ENCODE data around the gene WNT9B.

WNT9B gene

DNA sequence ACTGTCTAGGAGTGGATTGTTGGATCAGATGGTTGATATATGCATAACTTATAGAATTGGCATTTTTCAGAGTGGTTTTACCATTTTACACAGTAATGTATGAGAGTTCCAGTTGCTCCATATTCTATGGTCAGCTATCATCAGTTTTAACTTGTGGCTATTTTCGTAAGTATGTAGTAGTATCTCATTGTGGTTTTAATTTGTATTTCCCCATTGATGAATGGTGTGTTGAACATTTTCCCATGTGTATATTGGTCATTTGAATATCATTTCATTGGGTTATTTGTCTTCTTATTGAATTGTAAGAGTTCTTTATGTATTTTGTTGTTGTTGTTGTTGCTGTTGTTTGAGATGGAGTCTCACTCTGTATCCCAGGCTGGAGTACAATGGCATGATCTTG is 6.2 kb downstream of the WNT9B start:
- DNase-seq, result no peak

DNA sequence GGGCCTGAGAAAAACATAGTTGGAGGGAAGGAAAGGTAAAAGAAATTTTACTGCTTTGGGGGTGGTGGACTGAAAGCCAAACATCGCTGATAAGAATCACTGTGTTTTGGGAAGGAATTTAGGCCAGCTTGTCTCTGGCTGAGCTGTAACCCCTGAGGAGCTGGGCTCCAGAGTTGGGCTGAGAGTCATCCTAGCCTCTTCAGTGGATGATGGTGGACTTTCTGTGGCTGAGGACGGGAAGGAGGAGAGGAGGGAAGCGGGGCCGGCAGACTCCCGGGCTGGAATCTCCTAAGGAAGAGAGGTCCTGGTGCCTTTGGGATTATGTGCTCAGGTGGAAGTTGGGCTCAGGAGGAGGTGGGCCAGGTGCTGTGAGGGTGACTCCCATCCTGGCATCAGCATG is 8.6 kb downstream of the WNT9B start:
- no peak for DNase-seq

- no peak for DNase-seq
Observed at GRCh38 chr17:46862949-46863348, 11.6 kb downstream of the WNT9B start.

- DNase-seq, result no peak
Observed at GRCh38 chr17:46863383-46864121, 12.2 kb downstream of the WNT9B start.

DNA sequence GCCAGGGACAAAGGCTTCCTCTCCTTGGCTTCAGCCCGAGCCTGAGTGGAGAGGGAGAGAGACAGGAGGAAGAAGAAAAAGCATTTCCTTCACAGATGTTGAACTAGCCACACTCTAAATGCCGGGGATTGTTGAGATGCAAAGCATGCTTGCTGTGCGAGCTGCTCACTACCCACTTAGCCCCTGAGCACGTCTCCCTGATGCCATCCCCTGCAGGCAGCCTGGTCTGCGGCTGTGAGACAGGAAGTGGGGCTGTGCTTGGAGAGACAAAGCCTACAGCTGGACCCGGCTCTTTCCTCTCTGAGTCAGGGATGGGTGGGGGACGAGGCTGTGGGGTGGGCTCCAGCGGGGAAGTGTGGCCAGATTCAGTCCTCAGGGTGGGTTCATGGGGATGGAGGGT is 13.7 kb downstream of the WNT9B start:
- no peak for DNase-seq

DNA sequence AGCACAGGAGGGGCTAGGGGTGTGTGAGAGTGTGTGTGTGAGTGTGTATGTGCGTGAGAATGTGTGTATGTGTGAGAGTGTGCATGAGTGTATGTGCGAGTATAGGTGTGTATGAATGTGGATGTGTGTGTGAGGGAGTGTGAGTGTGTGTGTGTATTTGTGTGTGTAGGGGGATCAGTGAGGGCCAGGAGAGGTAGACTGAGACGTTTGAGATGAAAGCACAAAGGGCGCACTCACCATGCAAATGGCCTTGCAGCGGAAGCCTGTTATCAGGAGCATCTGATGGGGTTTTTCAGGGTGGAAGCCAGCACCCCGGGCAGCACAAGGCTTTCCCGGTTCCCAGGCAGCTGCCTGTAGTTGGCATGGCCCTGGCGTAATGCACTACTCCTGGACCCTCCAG is 14.9 kb downstream of the WNT9B start:
- no peak for DNase-seq

GRCh38 chr17:46866747-46867146 is 15.4 kb downstream of the WNT9B start:
- no peak for DNase-seq

- no peak for DNase-seq
Observed at GRCh38 chr17:46868689-46869187, 17.4 kb downstream of the WNT9B start.

DNA sequence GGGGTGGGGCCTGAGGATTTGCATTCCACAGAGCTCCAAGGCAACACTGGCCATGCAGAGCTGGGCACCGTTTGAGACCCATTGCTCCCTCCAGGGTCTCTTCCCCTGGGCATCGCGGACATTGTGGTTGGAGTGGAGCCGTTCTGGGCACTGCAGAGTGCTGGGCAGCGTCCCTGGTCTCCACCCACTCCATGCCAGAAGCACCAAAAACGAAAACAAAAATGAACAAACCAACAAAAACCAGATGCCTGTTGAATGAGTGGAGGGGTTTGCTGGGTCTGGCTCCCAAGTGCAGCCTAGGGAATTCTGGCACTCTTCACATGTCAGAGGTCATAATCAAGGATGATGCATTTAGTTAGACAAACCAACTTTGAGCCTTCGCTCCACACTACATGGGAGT is 17.9 kb downstream of the WNT9B start:
- no peak for DNase-seq

GRCh38 chr17:46869975-46870803 is 18.8 kb downstream of the WNT9B start:
- DNase-seq, result no peak

DNA sequence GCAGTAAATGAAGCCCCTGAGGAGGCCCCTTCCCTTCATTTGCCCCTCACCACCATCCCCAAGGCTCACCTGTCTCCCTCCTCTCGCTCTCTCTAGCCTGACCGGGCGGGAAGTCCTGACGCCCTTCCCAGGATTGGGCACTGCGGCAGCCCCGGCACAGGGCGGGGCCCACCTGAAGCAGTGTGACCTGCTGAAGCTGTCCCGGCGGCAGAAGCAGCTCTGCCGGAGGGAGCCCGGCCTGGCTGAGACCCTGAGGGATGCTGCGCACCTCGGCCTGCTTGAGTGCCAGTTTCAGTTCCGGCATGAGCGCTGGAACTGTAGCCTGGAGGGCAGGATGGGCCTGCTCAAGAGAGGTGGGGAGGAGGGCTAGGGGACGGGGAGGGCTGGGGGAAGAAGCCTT is 21.0 kb downstream of the WNT9B start:
- no peak for DNase-seq

DNA sequence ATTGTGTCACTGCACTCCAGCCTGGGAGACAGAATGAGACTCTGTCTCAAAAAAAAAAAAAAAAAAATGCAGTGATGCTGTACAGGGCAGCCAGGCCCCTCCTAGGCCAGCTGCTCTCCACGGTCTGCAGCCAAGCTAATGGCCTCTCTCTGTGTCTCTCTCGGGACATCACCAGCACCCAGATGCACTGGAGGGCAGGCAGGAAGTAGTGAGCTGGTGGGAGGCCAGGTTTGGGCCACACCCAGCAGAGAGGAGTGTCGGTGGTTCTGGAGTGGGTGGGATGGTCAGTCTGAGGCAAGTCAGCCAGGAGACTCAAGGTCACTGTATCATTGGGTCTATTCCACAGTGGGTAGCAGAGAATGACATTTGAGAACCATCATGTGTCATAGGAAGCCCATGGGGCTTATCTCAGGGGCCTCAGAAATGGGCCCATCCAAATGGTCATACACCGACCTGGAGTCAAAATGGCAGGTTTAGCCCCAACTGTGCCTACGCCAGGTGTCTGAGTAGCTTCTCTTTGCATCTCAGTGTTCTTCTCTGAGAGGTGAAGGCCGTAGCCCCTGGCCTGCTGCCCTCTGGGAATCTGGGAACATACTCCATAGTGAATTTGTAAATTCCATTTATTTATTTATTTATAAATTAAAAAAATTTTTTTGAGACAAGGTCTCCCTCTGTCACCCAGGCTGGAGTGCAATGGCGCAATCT is 22.7 kb downstream of the WNT9B start:
- DNase-seq, result no peak

GRCh38 chr17:46874906-46875305 is 23.5 kb downstream of the WNT9B start:
- no peak for DNase-seq

DNA sequence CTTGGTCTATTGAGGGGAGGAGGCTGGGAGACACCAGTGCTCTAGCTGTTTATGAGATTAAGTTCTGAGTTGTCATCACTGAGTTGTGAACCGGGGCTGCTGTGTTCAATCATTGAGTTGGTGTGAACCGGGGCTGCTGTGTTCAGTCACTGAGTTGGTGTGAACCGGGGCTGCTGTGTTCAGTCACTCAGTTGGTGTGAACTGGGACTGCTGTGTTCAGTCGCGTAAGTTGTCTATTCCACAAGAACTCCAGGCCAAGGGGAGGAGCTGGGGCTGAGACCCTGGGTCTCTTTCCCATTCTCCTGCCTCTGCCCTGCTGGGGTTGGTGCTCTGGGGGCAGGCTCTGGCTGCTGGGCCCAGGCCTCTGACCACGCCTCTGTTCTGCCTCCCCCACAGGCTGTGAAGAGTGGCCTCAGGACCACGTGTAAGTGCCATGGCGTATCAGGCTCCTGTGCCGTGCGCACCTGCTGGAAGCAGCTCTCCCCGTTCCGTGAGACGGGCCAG is 24.5 kb downstream of the WNT9B start:
- no peak for DNase-seq

GRCh38 chr17:46876353-46876887 is 25.0 kb downstream of the WNT9B start:
- peak; percentile 67 for DNase-seq

GRCh38 chr17:46876926-46877325 is 25.5 kb downstream of the WNT9B start:
- DNase-seq, result no peak

DNA sequence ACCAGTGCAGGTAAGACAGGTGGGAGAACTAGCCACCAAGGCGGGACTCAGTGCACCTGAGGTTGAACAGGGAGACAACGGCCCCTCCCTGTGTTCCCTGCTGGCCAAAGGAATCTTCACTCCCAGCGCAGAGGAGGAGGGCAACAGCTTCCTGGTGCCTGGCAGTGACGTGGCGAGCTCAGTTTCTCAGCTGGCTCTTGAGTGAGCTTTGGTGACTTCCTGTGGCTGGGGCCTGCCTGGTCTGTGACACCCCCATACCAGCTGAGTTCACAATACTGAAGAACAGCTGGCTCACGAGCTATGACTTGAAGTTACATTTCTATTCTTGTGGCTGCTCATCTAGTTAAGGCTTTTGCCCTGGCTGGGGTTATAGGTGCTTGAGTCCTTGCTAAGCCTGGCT is 26.1 kb downstream of the WNT9B start:
- no peak for DNase-seq

GRCh38 chr17:46878055-46878454 is 26.7 kb downstream of the WNT9B start:
- DNase-seq, result no peak

DNA sequence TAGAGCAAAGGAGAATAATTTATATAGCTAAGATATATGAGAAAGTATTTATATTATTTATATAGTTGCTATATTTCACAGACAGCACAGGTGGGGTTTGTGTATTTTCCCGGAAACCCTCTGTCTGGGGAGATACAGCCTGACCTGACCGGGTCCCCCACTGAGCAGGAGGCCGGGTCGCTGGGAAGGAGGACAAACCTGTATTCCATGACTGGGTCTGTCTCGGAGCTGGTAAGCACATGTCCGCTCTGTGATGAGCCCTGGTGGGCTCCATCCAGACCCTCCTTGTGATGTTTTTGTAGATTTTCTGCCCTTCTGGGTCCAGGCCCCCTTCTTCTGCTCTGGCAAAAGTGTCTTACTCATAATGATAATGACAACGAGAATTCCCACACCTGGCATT is 27.7 kb downstream of the WNT9B start:
- DNase-seq, result no peak

DNA sequence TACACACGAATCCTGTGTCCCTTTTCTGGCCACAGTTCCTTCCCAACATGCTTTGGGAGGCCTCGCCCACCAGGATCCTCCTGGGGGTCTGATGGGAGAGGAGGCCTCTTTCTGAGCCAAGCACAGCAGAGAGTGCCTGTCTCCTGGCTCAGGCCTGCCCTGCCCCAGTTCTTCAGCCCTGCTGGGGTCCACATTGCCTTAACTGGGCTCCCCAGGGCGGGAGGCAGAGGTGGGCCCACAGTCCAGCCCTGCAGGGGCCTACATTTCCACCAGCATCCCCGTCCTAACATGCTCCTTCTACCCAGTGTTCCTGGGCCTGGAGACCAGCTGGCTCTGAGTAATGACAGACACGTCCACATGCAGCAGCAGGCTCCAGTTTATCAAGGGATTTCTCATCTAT is 29.6 kb downstream of the WNT9B start:
- DNase-seq, result no peak

GRCh38 chr17:46882666-46883065 is 31.3 kb downstream of the WNT9B start:
- DNase-seq, result no peak

GRCh38 chr17:46883871-46884520 is 32.6 kb downstream of the WNT9B start:
- no peak for DNase-seq

DNA sequence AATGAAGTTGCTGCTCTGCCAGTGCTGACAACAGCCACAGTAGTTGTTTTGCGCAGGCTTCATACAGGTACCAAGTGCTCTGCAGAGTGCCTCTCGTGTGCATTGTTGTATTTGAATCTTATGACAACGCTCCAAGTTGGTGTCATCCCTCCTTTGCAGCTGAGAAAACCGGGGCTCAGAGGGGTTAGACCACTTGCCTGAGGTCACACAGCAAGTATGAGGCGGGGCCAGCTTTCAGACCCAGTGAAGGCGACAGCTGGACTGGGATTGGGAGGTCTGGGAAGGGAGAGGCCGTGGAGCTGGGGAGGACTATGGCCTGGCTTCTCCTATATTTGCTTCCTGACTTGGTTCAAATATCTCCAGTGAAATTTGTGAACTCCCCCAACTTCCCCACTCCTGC is 33.2 kb downstream of the WNT9B start:
- DNase-seq, result no peak
